GM15510 (cell line): Measurements from ENCODE around the gene PCDHGA7.
"Not testable (repeated sequence)": the region's sequence is repeated elsewhere in the genome, so short reads cannot be mapped to it uniquely, and the experiment has no call there.

Experiments
- POLR2A ChIP-seq: IDR thresholded peaks from 3 replicates; pipeline ENCODE4 v1.6.1; 2011; ENCODE audit warnings: borderline replicate concordance; ENCODE audit not compliant: insufficient read length; ENCODE audit errors: extremely low read depth

The PCDHGA7 gene

GRCh38 chr5:141360685-141361084, 21.9 kb upstream of the PCDHGA7 start:
- no peak for TF ChIP-seq POLR2A

- TF ChIP-seq POLR2A: no peak
Measured at GRCh38 chr5:141362719-141363118, 19.8 kb upstream of the PCDHGA7 start.

DNA sequence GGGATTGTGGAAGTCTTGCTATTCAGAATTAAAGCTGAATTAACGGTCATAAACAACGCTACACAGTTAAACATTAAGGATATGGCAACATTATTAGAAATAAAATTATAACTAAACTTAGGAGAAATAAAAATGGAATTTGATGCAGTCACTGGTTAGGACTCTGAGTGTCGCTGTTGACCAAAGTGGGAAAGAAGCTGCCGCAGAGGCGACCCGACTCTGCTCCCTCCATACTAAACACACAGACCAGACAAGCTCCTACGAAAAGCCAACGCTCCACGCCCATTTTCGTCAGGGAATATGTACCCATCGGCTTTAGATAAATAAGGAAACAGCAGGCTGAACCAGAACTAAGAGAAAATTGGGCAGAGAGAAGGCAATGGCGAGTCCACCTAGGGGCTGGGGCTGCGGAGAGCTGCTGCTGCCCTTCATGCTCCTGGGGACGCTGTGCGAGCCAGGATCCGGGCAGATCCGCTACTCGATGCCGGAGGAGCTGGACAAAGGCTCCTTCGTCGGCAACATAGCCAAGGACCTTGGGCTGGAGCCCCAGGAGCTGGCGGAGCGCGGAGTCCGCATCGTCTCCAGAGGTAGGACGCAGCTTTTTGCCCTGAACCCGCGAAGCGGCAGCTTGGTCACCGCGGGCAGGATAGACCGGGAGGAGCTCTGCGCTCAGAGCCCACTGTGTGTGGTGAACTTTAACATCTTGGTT, 18.4 kb upstream of the PCDHGA7 start, which contains the start of gene PCDHGA5:
PCDHGA5 (plus strand) TSS at position 211 of the 709 bp plus-strand sequence; CDS start at position 380, 169 bp downstream.
- no peak for TF ChIP-seq POLR2A

GRCh38 chr5:141366016-141366896, 16.3 kb upstream of the PCDHGA7 start:
- no peak for TF ChIP-seq POLR2A

GRCh38 chr5:141369994-141370848, 12.3 kb upstream of the PCDHGA7 start, which contains the start of gene PCDHGB3:
Gene PCDHGB3, plus strand, starts transcription at chr5:141370242. Its CDS starts 153 bp downstream, at chr5:141370395.
- no peak for TF ChIP-seq POLR2A

- no peak for TF ChIP-seq POLR2A
Measured at GRCh38 chr5:141371572-141372475, 10.7 kb upstream of the PCDHGA7 start.

DNA sequence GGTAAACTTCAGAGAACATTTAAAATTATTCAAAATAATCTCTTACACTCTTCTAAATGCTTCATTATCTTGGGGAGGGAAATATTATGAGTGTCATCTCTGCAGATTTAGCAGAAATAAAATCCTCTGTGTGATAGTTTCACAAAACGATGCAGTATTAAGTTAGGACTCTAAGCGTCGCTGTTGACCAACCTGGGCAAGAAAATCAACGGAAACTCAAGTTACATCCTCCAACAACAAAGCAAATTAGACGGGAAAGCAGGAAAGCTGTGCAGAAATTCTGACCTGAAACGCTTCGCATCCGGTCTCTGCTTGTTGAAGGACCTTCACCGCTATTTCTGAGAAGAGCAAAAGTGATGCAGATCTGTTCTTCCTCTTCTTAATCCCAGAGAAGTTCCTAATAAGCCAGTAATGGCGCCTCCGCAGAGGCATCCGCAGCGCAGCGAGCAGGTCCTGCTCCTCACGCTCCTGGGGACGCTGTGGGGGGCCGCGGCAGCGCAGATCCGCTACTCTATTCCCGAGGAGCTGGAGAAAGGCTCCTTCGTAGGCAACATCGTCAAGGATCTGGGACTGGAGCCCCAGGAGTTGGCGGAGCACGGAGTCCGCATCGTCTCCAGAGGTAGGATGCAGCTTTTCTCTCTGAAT, 8.7 kb upstream of the PCDHGA7 start, which contains the start of gene PCDHGA6:
PCDHGA6 (plus strand) TSS at position 219 of the 645 bp plus-strand sequence; CDS start at position 412, 193 bp downstream.
- no peak for TF ChIP-seq POLR2A

GRCh38 chr5:141374627-141375026, 7.9 kb upstream of the PCDHGA7 start:
- no peak for TF ChIP-seq POLR2A

GRCh38 chr5:141383345-141383744, 803 bp downstream of the PCDHGA7 start:
- TF ChIP-seq POLR2A: no peak

- TF ChIP-seq POLR2A: no peak
Measured at GRCh38 chr5:141384471-141385267, 2.1 kb downstream of the PCDHGA7 start.

- TF ChIP-seq POLR2A: not testable (repeated sequence)
Measured at GRCh38 chr5:141387557-141388311, 5.2 kb downstream of the PCDHGA7 start, which contains the start of gene PCDHGB4. Gene PCDHGB4, plus strand, starts transcription at chr5:141387698. Its CDS starts 187 bp downstream, at chr5:141387885.

DNA sequence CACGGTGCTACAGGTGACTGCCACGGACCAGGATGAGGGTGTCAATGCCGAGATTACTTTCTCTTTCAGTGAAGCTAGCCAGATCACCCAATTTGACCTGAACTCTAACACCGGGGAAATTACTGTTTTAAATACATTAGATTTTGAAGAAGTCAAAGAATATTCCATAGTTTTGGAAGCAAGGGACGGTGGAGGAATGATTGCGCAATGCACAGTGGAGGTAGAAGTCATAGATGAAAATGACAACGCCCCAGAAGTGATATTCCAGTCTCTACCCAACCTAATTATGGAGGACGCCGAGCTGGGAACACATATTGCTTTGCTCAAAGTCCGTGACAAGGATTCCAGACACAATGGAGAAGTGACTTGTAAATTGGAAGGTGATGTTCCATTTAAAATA, 6.1 kb downstream of the PCDHGA7 start:
- no peak for TF ChIP-seq POLR2A
